ENCODE data around the gene ENPP7.

The ENPP7 gene

GRCh38 chr17:79713391-79713790, 17.4 kb upstream of the ENPP7 start:
- Histone ChIP-seq H3K9ac (ENCODE audit: low read depth, low read length) (no peak overlapping the region), H3K79me2 (ENCODE audit: insufficient read depth, low read length) (no peaks in the 10 kb centered on the region), H3K36me3 (ENCODE audit: insufficient read depth, low read length) (no peaks in the 10 kb centered on the region), H3K27ac (ENCODE audit: low read length) (no peak overlapping the region), H4K20me1 (ENCODE audit: insufficient read depth, low read length) (peaks cover 5% of the 10 kb centered on the region; the same call in 1 of the 2 replicates), H3K4me1 (ENCODE audit: insufficient read depth, low read length) (no peaks in the 10 kb centered on the region), H3K4me3 (ENCODE audit: low read depth in 1 of 2, low read length in 2 of 2) (no peak overlapping the region), H2AFZ (ENCODE audit: low read depth, low read length) (no peak overlapping the region), H3K9me3 (ENCODE audit: insufficient read depth, low read length, severe bottlenecking) (no peaks in the 10 kb centered on the region), H3K4me2 (ENCODE audit: insufficient read depth, low read length) (no peak overlapping the region), H3K27me3 (ENCODE audit: insufficient read depth, low read length, poor library complexity) (no peaks in the 10 kb centered on the region)
- ATAC-seq (ENCODE audit: insufficient read depth, low read depth): no peak
- no peak for DNase-seq
- TF ChIP-seq EZH2 (IDR thresholded peaks at IDR 0.05; ENCODE audit: borderline replicate concordance, low read depth, low read length, severe bottlenecking): no peak
- TF ChIP-seq, protein P1, sequence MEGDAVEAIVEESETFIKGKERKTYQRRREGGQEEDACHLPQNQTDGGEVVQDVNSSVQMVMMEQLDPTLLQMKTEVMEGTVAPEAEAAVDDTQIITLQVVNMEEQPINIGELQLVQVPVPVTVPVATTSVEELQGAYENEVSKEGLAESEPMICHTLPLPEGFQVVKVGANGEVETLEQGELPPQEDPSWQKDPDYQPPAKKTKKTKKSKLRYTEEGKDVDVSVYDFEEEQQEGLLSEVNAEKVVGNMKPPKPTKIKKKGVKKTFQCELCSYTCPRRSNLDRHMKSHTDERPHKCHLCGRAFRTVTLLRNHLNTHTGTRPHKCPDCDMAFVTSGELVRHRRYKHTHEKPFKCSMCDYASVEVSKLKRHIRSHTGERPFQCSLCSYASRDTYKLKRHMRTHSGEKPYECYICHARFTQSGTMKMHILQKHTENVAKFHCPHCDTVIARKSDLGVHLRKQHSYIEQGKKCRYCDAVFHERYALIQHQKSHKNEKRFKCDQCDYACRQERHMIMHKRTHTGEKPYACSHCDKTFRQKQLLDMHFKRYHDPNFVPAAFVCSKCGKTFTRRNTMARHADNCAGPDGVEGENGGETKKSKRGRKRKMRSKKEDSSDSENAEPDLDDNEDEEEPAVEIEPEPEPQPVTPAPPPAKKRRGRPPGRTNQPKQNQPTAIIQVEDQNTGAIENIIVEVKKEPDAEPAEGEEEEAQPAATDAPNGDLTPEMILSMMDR (IDR thresholded peaks at IDR 0.05; ENCODE audit: borderline replicate concordance, extremely low read depth, low read length, poor library complexity, severe bottlenecking): no peak

DNA sequence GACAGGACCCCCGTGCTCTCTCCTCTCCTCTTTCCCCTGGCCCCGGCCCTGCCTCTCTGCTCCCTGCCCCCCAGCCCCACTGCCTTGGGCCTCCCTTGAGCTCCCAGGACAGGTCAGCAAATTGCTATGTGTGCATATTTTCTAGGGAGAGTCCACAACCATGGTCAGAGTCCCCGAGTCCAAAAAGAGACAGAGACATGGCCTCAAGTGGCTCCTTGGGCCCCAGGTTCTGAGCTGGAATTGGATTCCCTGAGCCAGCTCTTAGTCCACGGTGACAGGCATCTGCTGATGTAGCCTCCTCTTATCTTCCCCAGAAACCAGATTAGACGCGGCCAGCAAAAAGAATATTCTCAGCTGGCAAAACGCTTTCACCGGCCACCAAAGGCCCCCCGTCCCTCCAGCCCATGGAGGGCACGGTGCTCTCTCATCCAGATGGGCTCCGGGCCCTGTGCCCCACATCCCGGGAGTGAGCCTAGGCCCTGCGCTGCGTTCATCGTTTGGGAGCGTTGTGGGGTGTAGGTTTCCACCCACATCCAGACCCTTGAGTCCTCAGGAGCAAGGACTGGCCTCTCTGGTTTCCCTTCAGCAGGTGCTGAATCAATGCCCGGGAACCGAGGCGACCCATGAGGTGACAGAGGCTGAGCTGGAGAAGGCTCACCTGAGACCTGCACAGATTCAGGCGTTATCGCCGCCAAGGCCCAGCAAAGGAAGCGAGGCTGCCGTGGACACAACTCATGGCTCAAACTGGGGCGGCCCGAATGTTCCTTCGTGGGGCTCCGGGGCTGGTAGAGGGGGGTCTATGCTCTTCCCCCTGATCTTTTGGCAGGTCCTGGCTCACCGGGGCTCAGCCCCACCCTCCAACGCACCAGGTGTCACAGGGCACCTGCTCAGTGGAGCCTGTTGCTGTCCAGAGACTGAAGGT, 16.3 kb upstream of the ENPP7 start:
- DNase-seq (no peak), ATAC-seq (ENCODE audit: insufficient read depth, low read depth) (no peak)
- Histone ChIP-seq H3K4me3 (ENCODE audit: low read depth in 1 of 2, low read length in 2 of 2) (no peak overlapping the region), H3K27ac (ENCODE audit: low read length) (no peak overlapping the region), H3K4me2 (ENCODE audit: insufficient read depth, low read length) (no peak overlapping the region), H2AFZ (ENCODE audit: low read depth, low read length) (no peak overlapping the region), H3K79me2 (ENCODE audit: insufficient read depth, low read length) (no peaks in the 10 kb centered on the region), H3K27me3 (ENCODE audit: insufficient read depth, low read length, poor library complexity) (no peaks in the 10 kb centered on the region), H3K9me3 (ENCODE audit: insufficient read depth, low read length, severe bottlenecking) (no peaks in the 10 kb centered on the region), H3K36me3 (ENCODE audit: insufficient read depth, low read length) (no peaks in the 10 kb centered on the region), H3K9ac (ENCODE audit: low read depth, low read length) (no peak overlapping the region), H4K20me1 (ENCODE audit: insufficient read depth, low read length) (0 out of 2 replicates have a peak, but pooled peaks cover 5% of the 10 kb centered on the region), H3K4me1 (ENCODE audit: insufficient read depth, low read length) (no peaks in the 10 kb centered on the region)
- TF ChIP-seq, protein P1 (IDR thresholded peaks at IDR 0.05; ENCODE audit: borderline replicate concordance, extremely low read depth, low read length, poor library complexity, severe bottlenecking): no peak
- TF ChIP-seq EZH2 (IDR thresholded peaks at IDR 0.05; ENCODE audit: borderline replicate concordance, low read depth, low read length, severe bottlenecking): no peak

GRCh38 chr17:79715098-79715942, 15.4 kb upstream of the ENPP7 start:
- H3K9me3 ChIP-seq (ENCODE audit: insufficient read depth, low read length, severe bottlenecking): no peaks in the 10 kb centered on the region
- H2AFZ ChIP-seq (ENCODE audit: low read depth, low read length): no peak overlapping the region
- TF ChIP-seq EZH2 (IDR thresholded peaks at IDR 0.05; ENCODE audit: borderline replicate concordance, low read depth, low read length, severe bottlenecking): no peak
- TF ChIP-seq, protein P1 (IDR thresholded peaks at IDR 0.05; ENCODE audit: borderline replicate concordance, extremely low read depth, low read length, poor library complexity, severe bottlenecking): no peak
- H3K79me2 ChIP-seq (ENCODE audit: insufficient read depth, low read length): no peaks in the 10 kb centered on the region
- ATAC-seq (ENCODE audit: insufficient read depth, low read depth) (no peak), DNase-seq (no peak)
- H3K4me1 ChIP-seq (ENCODE audit: insufficient read depth, low read length): no peaks in the 10 kb centered on the region
- no peak overlapping the region for H3K9ac ChIP-seq (ENCODE audit: low read depth, low read length)
- H3K27me3 ChIP-seq (ENCODE audit: insufficient read depth, low read length, poor library complexity): no peaks in the 10 kb centered on the region
- no peak overlapping the region for H3K27ac ChIP-seq (ENCODE audit: low read length)
- no peaks in the 10 kb centered on the region for H3K36me3 ChIP-seq (ENCODE audit: insufficient read depth, low read length)
- no peak overlapping the region for H3K4me3 ChIP-seq (ENCODE audit: low read depth in 1 of 2, low read length in 2 of 2)
- no peak overlapping the region for H3K4me2 ChIP-seq (ENCODE audit: insufficient read depth, low read length)
- 0 out of 2 replicates have a peak, but pooled peaks cover 5% of the 10 kb centered on the region for H4K20me1 ChIP-seq (ENCODE audit: insufficient read depth, low read length)
